Measurements from ENCODE around the gene PRPH. TPM values are rescaled to one million over a fixed set of nuclear protein-coding genes. Genes with fewer than 3 reads are reported as not detected.

The PRPH gene
- total and polyA plus RNA-seq, 2 of the 13 experiments (the other 11 are each of a cell fraction or from before 2014, with no cell fraction given): 0.12 TPM; not detected in 1

DNA sequence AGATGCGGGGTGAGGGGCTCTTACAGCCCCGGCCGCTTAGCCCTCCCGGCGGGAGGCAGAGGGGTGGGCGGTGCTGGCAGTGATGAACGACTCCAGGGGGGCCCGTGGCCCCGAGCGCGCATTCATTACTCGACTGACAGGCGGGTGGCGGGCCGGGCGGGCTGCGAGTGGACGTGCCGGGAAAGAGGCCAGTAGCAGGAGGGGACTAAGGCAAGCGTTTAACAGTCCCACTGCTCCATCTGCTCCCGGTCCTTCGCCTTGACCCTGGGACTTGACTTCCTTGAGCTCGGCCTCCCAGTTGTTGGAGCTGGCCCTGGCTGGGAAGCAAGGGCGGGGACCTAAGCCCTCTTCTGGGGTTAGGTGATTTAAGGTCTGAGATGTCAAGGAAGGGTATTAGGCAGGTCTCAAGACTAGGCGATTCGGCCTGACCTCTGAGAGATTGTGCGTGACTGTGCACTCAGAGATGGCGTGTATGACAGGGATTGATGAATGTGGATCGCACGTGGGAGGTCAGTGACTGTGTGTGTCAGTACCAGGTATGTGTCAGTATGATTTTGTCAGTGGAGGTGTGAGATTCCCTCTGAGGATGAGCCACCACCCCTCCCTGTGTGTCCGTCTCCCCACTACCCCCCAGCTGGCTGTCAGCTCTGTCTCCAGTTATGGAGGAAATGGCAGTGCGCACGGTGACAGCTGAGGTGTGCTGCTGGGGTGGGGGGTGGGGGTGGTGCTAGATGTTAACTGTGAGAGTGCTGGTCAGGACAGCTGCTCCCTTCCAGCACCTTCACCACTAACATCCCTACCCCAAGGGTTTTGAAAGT, 48.2 kb downstream of the PRPH start:
- TF ChIP-seq MBD4 (IDR thresholded peaks at IDR 0.05; ENCODE audit: borderline replicate concordance, low read length) (no peak), CREB1 (IDR thresholded peaks at IDR 0.05) (0 out of 2 replicates have a peak, but pooled peaks have one; percentile 8), CREB1 (CRISPR knock-in tag; IDR thresholded peaks at IDR 0.05) (no peak), ARID2 (CRISPR knock-in tag; IDR thresholded peaks at IDR 0.05; ENCODE audit: borderline replicate concordance) (peak; percentile 44; the same call in 1 of the 2 replicates), ZNF501 (CRISPR knock-in tag; IDR thresholded peaks at IDR 0.05) (0 out of 2 replicates have a peak, but pooled peaks have one; percentile 10), EZH2 (conservative IDR thresholded peaks at IDR 0.05; ENCODE audit: low read depth, low read length) (0 out of 2 replicates have a peak, but pooled peaks have one; percentile 31), ZNF317 (CRISPR knock-in tag; IDR thresholded peaks at IDR 0.05) (no peak), NR2F1 (CRISPR knock-in tag; IDR thresholded peaks at IDR 0.05) (no peak), ZNF780A (CRISPR knock-in tag; IDR thresholded peaks at IDR 0.05) (no peak)
- TF ChIP-seq, protein P1, sequence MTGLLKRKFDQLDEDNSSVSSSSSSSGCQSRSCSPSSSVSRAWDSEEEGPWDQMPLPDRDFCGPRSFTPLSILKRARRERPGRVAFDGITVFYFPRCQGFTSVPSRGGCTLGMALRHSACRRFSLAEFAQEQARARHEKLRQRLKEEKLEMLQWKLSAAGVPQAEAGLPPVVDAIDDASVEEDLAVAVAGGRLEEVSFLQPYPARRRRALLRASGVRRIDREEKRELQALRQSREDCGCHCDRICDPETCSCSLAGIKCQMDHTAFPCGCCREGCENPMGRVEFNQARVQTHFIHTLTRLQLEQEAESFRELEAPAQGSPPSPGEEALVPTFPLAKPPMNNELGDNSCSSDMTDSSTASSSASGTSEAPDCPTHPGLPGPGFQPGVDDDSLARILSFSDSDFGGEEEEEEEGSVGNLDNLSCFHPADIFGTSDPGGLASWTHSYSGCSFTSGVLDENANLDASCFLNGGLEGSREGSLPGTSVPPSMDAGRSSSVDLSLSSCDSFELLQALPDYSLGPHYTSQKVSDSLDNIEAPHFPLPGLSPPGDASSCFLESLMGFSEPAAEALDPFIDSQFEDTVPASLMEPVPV (CRISPR knock-in tag; IDR thresholded peaks at IDR 0.05): 0 out of 2 replicates have a peak, but pooled peaks have one; percentile 56
- TF ChIP-seq, protein P2, sequence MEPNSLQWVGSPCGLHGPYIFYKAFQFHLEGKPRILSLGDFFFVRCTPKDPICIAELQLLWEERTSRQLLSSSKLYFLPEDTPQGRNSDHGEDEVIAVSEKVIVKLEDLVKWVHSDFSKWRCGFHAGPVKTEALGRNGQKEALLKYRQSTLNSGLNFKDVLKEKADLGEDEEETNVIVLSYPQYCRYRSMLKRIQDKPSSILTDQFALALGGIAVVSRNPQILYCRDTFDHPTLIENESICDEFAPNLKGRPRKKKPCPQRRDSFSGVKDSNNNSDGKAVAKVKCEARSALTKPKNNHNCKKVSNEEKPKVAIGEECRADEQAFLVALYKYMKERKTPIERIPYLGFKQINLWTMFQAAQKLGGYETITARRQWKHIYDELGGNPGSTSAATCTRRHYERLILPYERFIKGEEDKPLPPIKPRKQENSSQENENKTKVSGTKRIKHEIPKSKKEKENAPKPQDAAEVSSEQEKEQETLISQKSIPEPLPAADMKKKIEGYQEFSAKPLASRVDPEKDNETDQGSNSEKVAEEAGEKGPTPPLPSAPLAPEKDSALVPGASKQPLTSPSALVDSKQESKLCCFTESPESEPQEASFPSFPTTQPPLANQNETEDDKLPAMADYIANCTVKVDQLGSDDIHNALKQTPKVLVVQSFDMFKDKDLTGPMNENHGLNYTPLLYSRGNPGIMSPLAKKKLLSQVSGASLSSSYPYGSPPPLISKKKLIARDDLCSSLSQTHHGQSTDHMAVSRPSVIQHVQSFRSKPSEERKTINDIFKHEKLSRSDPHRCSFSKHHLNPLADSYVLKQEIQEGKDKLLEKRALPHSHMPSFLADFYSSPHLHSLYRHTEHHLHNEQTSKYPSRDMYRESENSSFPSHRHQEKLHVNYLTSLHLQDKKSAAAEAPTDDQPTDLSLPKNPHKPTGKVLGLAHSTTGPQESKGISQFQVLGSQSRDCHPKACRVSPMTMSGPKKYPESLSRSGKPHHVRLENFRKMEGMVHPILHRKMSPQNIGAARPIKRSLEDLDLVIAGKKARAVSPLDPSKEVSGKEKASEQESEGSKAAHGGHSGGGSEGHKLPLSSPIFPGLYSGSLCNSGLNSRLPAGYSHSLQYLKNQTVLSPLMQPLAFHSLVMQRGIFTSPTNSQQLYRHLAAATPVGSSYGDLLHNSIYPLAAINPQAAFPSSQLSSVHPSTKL (CRISPR knock-in tag; IDR thresholded peaks at IDR 0.05): no peak
- peaks cover under 1% of the 10 kb centered on the region for H3K79me2 ChIP-seq (ENCODE audit: insufficient read depth, low read length)
- WGBS (ENCODE audit: low lambda C conversion rate): 8% methylated on average over 14 of the region's 33 CpGs
- peak overlapping the region; percentile 9 to 71 (median 49); a peak in 4 of 6 replicates for H3K4me3 ChIP-seq (replicated peaks in 1 of 3; ENCODE audit: insufficient read depth in 1 of 3, low read depth in 2 of 3, low read length in 3 of 3)
- peak overlapping the region; percentile 87 for H3K4me2 ChIP-seq (ENCODE audit: low read depth, low read length)
- H4K20me1 ChIP-seq (ENCODE audit: insufficient read depth, low read length): 0 out of 2 replicates have a peak, but pooled peaks cover 6% of the 10 kb centered on the region
- ChIA-PET POLR2A (interaction anchor here (0.8 to 1.5 kb wide), 3 partner anchors 20 to 77 kb away, joined by 3 to 10 read pairs (median 3); partner anchors contain the start of genes SPATS2 and TROAP), CTCF (ENCODE audit: low intra/inter-chr PET ratio, low total read pairs) (interaction anchor here (0.8 to 3.7 kb wide), 5 partner anchors 11 to 171 kb away, joined by 3 to 56 read pairs (median 4); no protein-coding TSS in a partner anchor)
- H3K9me3 ChIP-seq (ENCODE audit: low read length): no peaks in the 10 kb centered on the region
- intact Hi-C loops (cut with micrococcal nuclease; ENCODE audit: unreplicated experiment): loop anchor here (1.0 to 2.0 kb wide), 2 partner anchors 12 to 54 kb away; no protein-coding TSS in a partner anchor
- no peaks in the 10 kb centered on the region for H3K36me3 ChIP-seq (replicated peaks in 1 of 2; ENCODE audit: control insufficient read depth in 1 of 2, insufficient read depth in 2 of 2, low read length in 2 of 2)
- BruUV-seq (replicated peaks): no TSS peak
- no peak for ATAC-seq
- FAIRE-seq: no peak
- H2AFZ ChIP-seq (ENCODE audit: low read length): no peak overlapping the region
- in situ Hi-C loops (cut with HindIII; ENCODE audit: extremely low pct_ligation_motif_present, low pct_unique_long_range_greater_than_20kb): loop anchor here (10.0 kb wide), 1 partner anchor 58 kb away; no protein-coding TSS in a partner anchor
- no peak overlapping the region for H3K9ac ChIP-seq (ENCODE audit: insufficient read depth, low read depth, low read length)
- peaks cover 19 to 83% of the 10 kb centered on the region in 2 experiments; a peak in 4 of 5 replicates for H3K27me3 ChIP-seq (ENCODE audit: control insufficient read depth in 1 of 2, insufficient read depth in 2 of 2, low read length in 2 of 2)
- no peak overlapping the region for H3K27ac ChIP-seq (ENCODE audit: extremely low read length, insufficient read depth, low read length)
- H3K4me1 ChIP-seq (ENCODE audit: insufficient read depth, low read length): peaks cover 48% of the 10 kb centered on the region
- DNase-seq (ENCODE audit: low spot score): no peak

Measured in HepG2 (cell line).